Gastroesophageal sphincter (tissue), 4 donors: ENCODE measurements around the gene SNRPA1. TPM values are rescaled to one million over a fixed set of nuclear protein-coding genes. Genes with fewer than 3 reads are reported as not detected.

Experiments
- ATAC-seq: fragments of 150-250 bp; one replicate; pipeline ENCODE4 v1.9.1; 2016; ENCODE audit warnings: mild to moderate bottlenecking, moderate library complexity
- H3K27ac ChIP-seq, 4 donors: fragments of 200-600 bp; sonication (generic) in 3 of 4; 1 replicate in 3 of 4; 2 replicates in 1 of 4; pipeline ENCODE4 v1.5.1; 2016 to 2019
- H3K27me3 ChIP-seq: fragments of 200-600 bp; sonication (generic); one replicate; pipeline ENCODE4 v1.5.1; 2019
- H3K36me3 ChIP-seq, 2 donors: fragments of 200-600 bp; sonication (generic); one replicate each; pipeline ENCODE4 v1.5.1; 2019; ENCODE audit warnings: control low read depth in 1 of 2
- H3K4me1 ChIP-seq, 3 donors: fragments of 200-600 bp; sonication (generic); 1 replicate in 2 of 3; 2 replicates in 1 of 3; pipeline ENCODE4 v1.5.1; 2016 to 2019; ENCODE audit warnings: control low read depth in 2 of 3
- H3K4me3 ChIP-seq, 2 donors: fragments of 200-600 bp; sonication (generic); one replicate each; pipeline ENCODE4 v1.5.1; 2019; ENCODE audit warnings: mild to moderate bottlenecking in 1 of 2, moderate library complexity in 1 of 2
- H3K9me3 ChIP-seq, 3 donors: fragments of 200-600 bp; sonication (generic); one replicate each; pipeline ENCODE4 v1.5.1; 2017 to 2019; ENCODE audit warnings: control low read depth in 2 of 3
- EP300 ChIP-seq: sonication (generic); formaldehyde crosslinking; IDR thresholded peaks from one replicate; pipeline ENCODE4 v1.6.1; 2017; ENCODE audit warnings: antibody characterized with exemption, mild to moderate bottlenecking
- POLR2A ChIP-seq, 2 donors: fragments of 450-650 bp; IDR thresholded peaks; one replicate each; pipeline ENCODE4 v1.6.1; 2017; ENCODE audit warnings: antibody characterized with exemption in 2 of 2, mild to moderate bottlenecking in 2 of 2, moderate library complexity in 1 of 2
- POLR2AphosphoS5 ChIP-seq: sonication (generic); formaldehyde crosslinking; IDR thresholded peaks from one replicate; pipeline ENCODE4 v1.6.1; 2017; ENCODE audit warnings: antibody characterized with exemption
- WGBS, 2 donors: methylation state at CpG; one replicate each; pipeline ENCODE4 v1.1.5; 2018; ENCODE audit warnings: low coverage in 1 of 2; 5-methylcytosine and 5-hydroxymethylcytosine counted together
- total RNA-seq, 4 donors: library from RNA; depleted of rRNA; stranded (reverse); fragments of >200 nt; gene quantifications; one replicate each; pipeline ENCODE4 v1.1.0, GENCODE V29; 2016
- TF ChIP-seq, protein P1 (sequence below), 4 experiments: fragments of 200-600 bp in 2 of 4; fragments of 450-650 bp in 2 of 4; sonication (generic) in 1 of 4; IDR thresholded peaks; one replicate each; pipeline ENCODE4 v1.5.1; 2017 to 2019; ENCODE audit warnings: antibody characterized with exemption in 4 of 4, mild to moderate bottlenecking in 2 of 4, moderate library complexity in 2 of 4

SNRPA1 gene
- total RNA-seq, 4 donors from 2014 or later, result 22.5 to 39.5 (median 27.7) TPM

- H3K4me1 ChIP-seq, result no peaks in the 10 kb centered on the region
Observed at GRCh38 chr15:101309436-101310160, 14.6 kb upstream of the SNRPA1 start.

GRCh38 chr15:101308604-101309435 lies 13.8 kb upstream of the SNRPA1 start:
- 83% methylated on average over 1 to 8 of the region's 20 CpGs for WGBS, 2 donors
- no peak for TF ChIP-seq POLR2AphosphoS5
- TF ChIP-seq, protein P1, sequence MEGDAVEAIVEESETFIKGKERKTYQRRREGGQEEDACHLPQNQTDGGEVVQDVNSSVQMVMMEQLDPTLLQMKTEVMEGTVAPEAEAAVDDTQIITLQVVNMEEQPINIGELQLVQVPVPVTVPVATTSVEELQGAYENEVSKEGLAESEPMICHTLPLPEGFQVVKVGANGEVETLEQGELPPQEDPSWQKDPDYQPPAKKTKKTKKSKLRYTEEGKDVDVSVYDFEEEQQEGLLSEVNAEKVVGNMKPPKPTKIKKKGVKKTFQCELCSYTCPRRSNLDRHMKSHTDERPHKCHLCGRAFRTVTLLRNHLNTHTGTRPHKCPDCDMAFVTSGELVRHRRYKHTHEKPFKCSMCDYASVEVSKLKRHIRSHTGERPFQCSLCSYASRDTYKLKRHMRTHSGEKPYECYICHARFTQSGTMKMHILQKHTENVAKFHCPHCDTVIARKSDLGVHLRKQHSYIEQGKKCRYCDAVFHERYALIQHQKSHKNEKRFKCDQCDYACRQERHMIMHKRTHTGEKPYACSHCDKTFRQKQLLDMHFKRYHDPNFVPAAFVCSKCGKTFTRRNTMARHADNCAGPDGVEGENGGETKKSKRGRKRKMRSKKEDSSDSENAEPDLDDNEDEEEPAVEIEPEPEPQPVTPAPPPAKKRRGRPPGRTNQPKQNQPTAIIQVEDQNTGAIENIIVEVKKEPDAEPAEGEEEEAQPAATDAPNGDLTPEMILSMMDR (IDR thresholded peaks at IDR 0.05), result no peak
- TF ChIP-seq EP300, result no peak
- TF ChIP-seq POLR2A (IDR thresholded peaks at IDR 0.05), result no peak
- Histone ChIP-seq H3K27ac (no peak overlapping the region), H3K4me1 (no peaks in the 10 kb centered on the region), H3K27me3 (peaks cover 31% of the 10 kb centered on the region), H3K36me3 (no peaks in the 10 kb centered on the region), H3K9me3 (no peaks in the 10 kb centered on the region), H3K4me3 (no peak overlapping the region)
- no peak for ATAC-seq

More at GRCh38 chr15:101309436-101310160, 14.6 kb upstream of the SNRPA1 start:
- 80 to 100% methylated on average over 2 to 3 of the region's 26 CpGs for WGBS, 2 donors
- Histone ChIP-seq H3K9me3 (no peaks in the 10 kb centered on the region), H3K27me3 (peaks cover 31% of the 10 kb centered on the region), H3K27ac (no peak overlapping the region), H3K4me3 (no peak overlapping the region), H3K36me3 (no peaks in the 10 kb centered on the region)
- TF ChIP-seq POLR2AphosphoS5 (no peak), POLR2A (IDR thresholded peaks at IDR 0.05) (no peak), EP300 (no peak)
- TF ChIP-seq, protein P1 (IDR thresholded peaks at IDR 0.05), result no peak
- no peak for ATAC-seq

GRCh38 chr15:101307897-101308603 lies 13.0 kb upstream of the SNRPA1 start:
- no peak overlapping the region for H3K4me3 ChIP-seq
- H3K27ac ChIP-seq, result no peak overlapping the region

GRCh38 chr15:101307048-101307896 lies 12.2 kb upstream of the SNRPA1 start:
- Histone ChIP-seq H3K4me1 (no peaks in the 10 kb centered on the region), H3K9me3 (no peaks in the 10 kb centered on the region), H3K27ac (no peak overlapping the region), H3K36me3 (no peaks in the 10 kb centered on the region), H3K4me3 (no peak overlapping the region), H3K27me3 (peaks cover 31% of the 10 kb centered on the region)
- WGBS, 2 donors, result no CpG with 5 or more reads among the region's 24 CpGs
- no peak for ATAC-seq
- no peak for TF ChIP-seq POLR2A (IDR thresholded peaks at IDR 0.05)
- TF ChIP-seq EP300, result no peak
- TF ChIP-seq POLR2AphosphoS5, result no peak
- TF ChIP-seq, protein P1 (IDR thresholded peaks at IDR 0.05), result no peak

More at GRCh38 chr15:101307897-101308603, 13.0 kb upstream of the SNRPA1 start:
- TF ChIP-seq POLR2A (IDR thresholded peaks at IDR 0.05), result no peak
- no peak for TF ChIP-seq POLR2AphosphoS5
- no peak for TF ChIP-seq EP300
- TF ChIP-seq, protein P1 (IDR thresholded peaks at IDR 0.05), result no peak
- Histone ChIP-seq H3K27me3 (peaks cover 31% of the 10 kb centered on the region), H3K36me3 (no peaks in the 10 kb centered on the region), H3K4me1 (no peaks in the 10 kb centered on the region), H3K9me3 (no peaks in the 10 kb centered on the region)
- no peak for ATAC-seq
- 87% methylated on average over 3 of the region's 16 CpGs; no CpG with 5 or more reads in 1 of the 2 donors for WGBS, 2 donors
